ENCODE measurements around the gene DNAAF3.
"Not testable (repeated sequence)": the region's sequence is repeated elsewhere in the genome, so short reads cannot be mapped to it uniquely, and the experiment has no call there.

Gene DNAAF3

DNA sequence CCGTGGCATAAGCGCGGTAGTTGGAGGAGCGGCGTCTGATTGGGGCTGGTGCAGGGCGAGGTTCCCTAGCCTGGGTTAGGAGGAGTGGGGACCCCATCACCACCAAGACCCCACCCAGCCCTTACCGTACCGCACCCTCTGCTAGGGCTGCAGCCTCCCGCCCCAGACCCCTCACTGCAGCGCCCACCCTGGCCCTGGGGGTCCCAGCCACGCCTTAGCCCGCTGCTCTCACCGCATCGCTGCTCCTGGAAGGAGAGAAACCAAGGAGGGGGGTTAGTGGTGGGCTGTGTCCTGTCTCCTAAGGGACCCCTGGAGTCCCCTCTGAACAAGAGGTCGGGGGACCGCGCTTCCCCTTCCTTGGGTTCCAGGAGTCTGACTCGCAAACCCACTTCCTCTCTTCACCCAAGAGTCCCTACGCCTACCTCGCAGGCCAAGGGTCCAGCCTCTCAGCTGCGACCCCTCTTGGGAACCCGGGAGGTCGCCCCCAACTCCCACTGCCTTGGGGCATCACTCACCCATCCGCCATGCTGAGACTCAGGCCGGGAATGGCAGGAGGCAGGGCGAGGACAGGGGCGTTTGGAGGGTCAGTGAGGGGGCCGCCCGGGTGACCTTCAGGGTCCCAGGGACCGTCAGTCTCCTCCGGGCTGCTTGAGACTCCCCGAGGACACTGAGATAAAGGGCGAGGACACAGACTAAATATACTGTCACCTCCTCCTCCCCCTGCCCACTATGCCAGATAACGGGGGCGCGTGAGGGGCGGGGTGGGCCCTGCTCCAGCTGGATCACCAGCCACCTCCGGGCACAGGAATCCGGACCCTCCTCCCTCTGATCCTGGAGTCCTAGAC is 9.1 kb downstream of the DNAAF3 start, which contains the start of gene TNNI3:
Gene TNNI3, minus strand, starts transcription at position 669 of the 845 bp plus-strand sequence. Its CDS starts 143 bp downstream, at position 526.
- H3K79me2 ChIP-seq (ENCODE audit: low read length): no peaks in the 10 kb centered on the region
- H3K4me2 ChIP-seq (ENCODE audit: low read length): no peak within 1 kb of the TSS
- TF ChIP-seq EZH2phosphoT487 (IDR thresholded peaks at IDR 0.05; ENCODE audit: low read depth): no peak
- TF ChIP-seq, protein P1, sequence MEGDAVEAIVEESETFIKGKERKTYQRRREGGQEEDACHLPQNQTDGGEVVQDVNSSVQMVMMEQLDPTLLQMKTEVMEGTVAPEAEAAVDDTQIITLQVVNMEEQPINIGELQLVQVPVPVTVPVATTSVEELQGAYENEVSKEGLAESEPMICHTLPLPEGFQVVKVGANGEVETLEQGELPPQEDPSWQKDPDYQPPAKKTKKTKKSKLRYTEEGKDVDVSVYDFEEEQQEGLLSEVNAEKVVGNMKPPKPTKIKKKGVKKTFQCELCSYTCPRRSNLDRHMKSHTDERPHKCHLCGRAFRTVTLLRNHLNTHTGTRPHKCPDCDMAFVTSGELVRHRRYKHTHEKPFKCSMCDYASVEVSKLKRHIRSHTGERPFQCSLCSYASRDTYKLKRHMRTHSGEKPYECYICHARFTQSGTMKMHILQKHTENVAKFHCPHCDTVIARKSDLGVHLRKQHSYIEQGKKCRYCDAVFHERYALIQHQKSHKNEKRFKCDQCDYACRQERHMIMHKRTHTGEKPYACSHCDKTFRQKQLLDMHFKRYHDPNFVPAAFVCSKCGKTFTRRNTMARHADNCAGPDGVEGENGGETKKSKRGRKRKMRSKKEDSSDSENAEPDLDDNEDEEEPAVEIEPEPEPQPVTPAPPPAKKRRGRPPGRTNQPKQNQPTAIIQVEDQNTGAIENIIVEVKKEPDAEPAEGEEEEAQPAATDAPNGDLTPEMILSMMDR (IDR thresholded peaks at IDR 0.05; ENCODE audit: low read depth, low read length): no peak
- peaks cover 7% of the 10 kb centered on the region; the same call in 1 of the 2 replicates for H3K27me3 ChIP-seq (ENCODE audit: low read depth, low read length)
- no peak within 1 kb of the TSS for H3K4me3 ChIP-seq (ENCODE audit: low read length)
- H3K9me3 ChIP-seq (ENCODE audit: insufficient read depth, low read length): no peaks in the 10 kb centered on the region
- H3K9ac ChIP-seq (ENCODE audit: low read length): no peak within 1 kb of the TSS
- no peak within 1 kb of the TSS for H2AFZ ChIP-seq (ENCODE audit: low read depth, low read length)
- no peaks in the 10 kb centered on the region for H4K20me1 ChIP-seq (ENCODE audit: insufficient read depth, low read length)
- H3K36me3 ChIP-seq (replicated peaks; ENCODE audit: low read depth, low read length): no peaks in the 10 kb centered on the region
- no peak within 1 kb of the TSS for H3K27ac ChIP-seq (ENCODE audit: low read length)
- H3K4me1 ChIP-seq (ENCODE audit: low read length): 0 out of 2 replicates have a peak, but pooled peaks cover under 1% of the 10 kb centered on the region

DNA sequence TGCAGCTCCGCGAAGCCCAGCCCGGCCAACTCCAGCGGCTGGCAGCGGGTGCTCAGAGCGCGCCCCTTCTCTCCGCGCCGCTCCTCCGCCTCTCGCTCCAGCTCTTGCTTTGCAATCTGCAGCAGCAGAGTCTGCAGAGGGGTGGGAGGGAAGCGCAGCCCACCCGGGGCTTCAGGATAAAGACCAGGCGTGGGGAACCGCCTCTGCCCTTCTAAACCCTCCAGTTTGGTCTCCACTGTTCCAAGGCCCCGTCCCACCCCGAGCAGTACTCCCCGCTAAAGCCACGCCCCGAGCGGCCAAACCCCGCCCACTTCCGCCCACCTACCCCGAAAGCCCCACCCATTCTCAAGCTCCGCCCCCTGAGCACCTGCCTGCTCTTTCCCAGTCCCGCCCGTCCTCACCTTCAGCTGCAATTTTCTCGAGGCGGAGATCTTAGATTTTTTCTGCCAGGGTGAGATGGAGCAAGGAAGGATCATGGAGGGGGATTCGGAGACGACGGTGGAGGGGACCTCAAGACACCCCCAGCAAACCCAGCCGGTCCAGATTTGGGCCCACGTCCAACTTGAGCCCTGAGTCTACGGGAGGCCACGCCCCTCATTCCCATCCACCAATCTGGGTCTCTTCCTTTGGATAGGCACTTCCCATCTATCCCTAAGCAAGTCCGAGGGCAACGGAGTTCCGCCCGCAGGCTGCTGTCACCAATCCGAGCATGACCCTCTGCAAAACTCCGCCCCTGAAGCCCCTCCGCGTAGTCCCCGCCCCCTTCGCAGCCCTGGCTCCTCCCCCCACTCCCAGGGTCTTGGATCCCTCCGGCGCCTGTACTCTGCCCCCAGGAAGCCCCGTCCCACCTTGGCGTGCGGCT is 10.0 kb downstream of the DNAAF3 start:
- no peak overlapping the region for H2AFZ ChIP-seq (ENCODE audit: low read depth, low read length)
- H3K36me3 ChIP-seq (replicated peaks; ENCODE audit: low read depth, low read length): no peaks in the 10 kb centered on the region
- TF ChIP-seq EZH2phosphoT487 (IDR thresholded peaks at IDR 0.05; ENCODE audit: low read depth): no peak
- TF ChIP-seq, protein P1 (IDR thresholded peaks at IDR 0.05; ENCODE audit: low read depth, low read length): no peak
- H4K20me1 ChIP-seq (ENCODE audit: insufficient read depth, low read length): no peaks in the 10 kb centered on the region
- no peaks in the 10 kb centered on the region for H3K79me2 ChIP-seq (ENCODE audit: low read length)
- peaks cover 7% of the 10 kb centered on the region; the same call in 1 of the 2 replicates for H3K27me3 ChIP-seq (ENCODE audit: low read depth, low read length)
- H3K4me2 ChIP-seq (ENCODE audit: low read length): no peak overlapping the region
- no peaks in the 10 kb centered on the region for H3K9me3 ChIP-seq (ENCODE audit: insufficient read depth, low read length)
- no peak overlapping the region for H3K4me3 ChIP-seq (ENCODE audit: low read length)
- H3K4me1 ChIP-seq (ENCODE audit: low read length): 0 out of 2 replicates have a peak, but pooled peaks cover 4% of the 10 kb centered on the region
- H3K9ac ChIP-seq (ENCODE audit: low read length): no peak overlapping the region
- no peak overlapping the region for H3K27ac ChIP-seq (ENCODE audit: low read length)

DNA sequence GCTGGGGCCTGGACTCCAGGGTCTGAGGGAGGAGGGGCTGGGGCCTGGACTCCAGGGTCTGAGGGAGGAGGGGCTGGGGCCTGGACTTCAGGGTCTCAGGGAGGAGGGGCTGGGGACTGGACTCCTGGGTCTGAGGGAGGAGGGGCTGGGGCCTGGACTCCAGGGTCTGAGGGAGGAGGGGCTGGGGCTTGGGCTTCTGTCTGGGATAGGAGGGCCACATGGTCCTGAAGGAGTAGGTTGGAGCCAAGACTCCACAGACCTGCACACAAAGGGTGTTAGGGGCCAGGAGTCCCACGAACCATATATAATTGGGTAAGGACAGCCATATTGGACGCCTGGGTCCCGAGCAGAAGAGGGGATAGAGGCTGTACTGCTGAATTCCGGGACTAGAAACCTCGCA is 10.6 kb downstream of the DNAAF3 start:
- not testable (repeated sequence) for H3K4me2 ChIP-seq (ENCODE audit: low read length); H3K27ac ChIP-seq (ENCODE audit: low read length); H3K4me3 ChIP-seq (ENCODE audit: low read length)

DNA sequence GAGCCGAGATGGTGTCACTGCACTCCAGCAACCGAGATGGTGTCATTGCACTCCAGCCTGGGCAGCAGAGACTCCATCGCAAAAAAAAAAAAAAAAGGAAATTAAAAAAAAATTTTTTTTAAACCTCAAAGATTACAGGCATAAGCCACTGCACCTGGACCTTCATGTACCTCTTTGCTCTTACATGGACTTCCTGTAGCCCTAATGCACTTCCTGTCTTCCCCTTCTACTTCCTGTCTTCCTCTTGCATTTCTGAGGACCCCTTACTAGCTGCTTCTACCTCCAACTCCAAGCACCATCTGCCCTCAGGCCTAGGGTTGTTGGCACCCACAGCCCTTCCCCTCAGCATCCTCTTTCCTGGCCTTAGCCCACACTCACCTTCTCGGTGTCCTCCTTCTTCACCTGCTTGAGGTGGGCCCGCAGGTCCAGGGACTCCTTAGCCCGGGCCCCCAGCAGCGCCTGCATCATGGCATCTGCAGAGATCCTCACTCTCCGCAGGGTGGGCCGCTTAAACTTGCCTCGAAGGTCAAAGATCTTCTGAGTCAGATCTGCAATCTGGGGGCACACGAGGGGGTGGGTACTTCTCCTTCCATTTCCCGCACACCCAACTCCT is 12.7 kb downstream of the DNAAF3 start:
- no peak for TF ChIP-seq EZH2phosphoT487 (IDR thresholded peaks at IDR 0.05; ENCODE audit: low read depth)
- TF ChIP-seq, protein P1 (IDR thresholded peaks at IDR 0.05; ENCODE audit: low read depth, low read length): no peak
- no peaks in the 10 kb centered on the region for H3K36me3 ChIP-seq (replicated peaks; ENCODE audit: low read depth, low read length)
- no peak overlapping the region for H3K4me2 ChIP-seq (ENCODE audit: low read length)
- peaks cover 18% of the 10 kb centered on the region for H3K27me3 ChIP-seq (ENCODE audit: low read depth, low read length)
- no peak overlapping the region for H3K4me3 ChIP-seq (ENCODE audit: low read length)
- H3K27ac ChIP-seq (ENCODE audit: low read length): no peak overlapping the region
- 0 out of 2 replicates have a peak, but pooled peaks cover 4% of the 10 kb centered on the region for H3K4me1 ChIP-seq (ENCODE audit: low read length)
- no peaks in the 10 kb centered on the region for H3K9me3 ChIP-seq (ENCODE audit: insufficient read depth, low read length)
- H2AFZ ChIP-seq (ENCODE audit: low read depth, low read length): peak overlapping the region; percentile 79; the same call in 1 of the 2 replicates
- H3K79me2 ChIP-seq (ENCODE audit: low read length): no peaks in the 10 kb centered on the region
- no peaks in the 10 kb centered on the region for H4K20me1 ChIP-seq (ENCODE audit: insufficient read depth, low read length)
- no peak overlapping the region for H3K9ac ChIP-seq (ENCODE audit: low read length)

More for the DNA sequence above, 10.6 kb downstream of the DNAAF3 start:
- not testable (repeated sequence) for H4K20me1 ChIP-seq (ENCODE audit: insufficient read depth, low read length); H3K9me3 ChIP-seq (ENCODE audit: insufficient read depth, low read length); H2AFZ ChIP-seq (ENCODE audit: low read depth, low read length); H3K27me3 ChIP-seq (ENCODE audit: low read depth, low read length); H3K4me1 ChIP-seq (ENCODE audit: low read length); H3K9ac ChIP-seq (ENCODE audit: low read length); H3K36me3 ChIP-seq (replicated peaks; ENCODE audit: low read depth, low read length); H3K79me2 ChIP-seq (ENCODE audit: low read length)
